ENCODE data around the gene GREB1L. TPM values are rescaled to one million over a fixed set of nuclear protein-coding genes. Genes with fewer than 3 reads are reported as not detected.
A peak's percentile ranks its signal among the peaks of the same experiment; 100 is the strongest.

Gene GREB1L
- total RNA-seq, 2 experiments from 2014 or later, result not detected

- no peak overlapping the region for H3K27ac Mint-ChIP-seq
- H3K4me1 Mint-ChIP-seq (ENCODE audit: low read depth), result no peaks in the 10 kb centered on the region
- H3K4me3 Mint-ChIP-seq, result no peak overlapping the region
- H3K36me3 Mint-ChIP-seq, result no peaks in the 10 kb centered on the region
- H3K9me3 Mint-ChIP-seq, result no peaks in the 10 kb centered on the region
- ChIA-PET CTCF (no interaction called here), POLR2A (interaction anchor here (0.7 kb wide), 1 partner anchor 254 kb away, joined by 5 read pairs; no protein-coding TSS in a partner anchor)
- no peak for DNase-seq
- intact Hi-C loops (cut with micrococcal nuclease), result no loop called here
- peaks cover 11% of the 10 kb centered on the region for H3K27me3 Mint-ChIP-seq
These were observed 217.8 kb downstream of the GREB1L start for GRCh38 chr18:21459706-21460286.

GRCh38 chr18:21461460-21461859 is 219.4 kb downstream of the GREB1L start:
- Mint-ChIP-seq H3K4me3 (no peak overlapping the region), H3K9me3 (no peaks in the 10 kb centered on the region), H3K27me3 (peaks cover 11% of the 10 kb centered on the region), H3K4me1 (ENCODE audit: low read depth) (no peaks in the 10 kb centered on the region), H3K27ac (no peak overlapping the region), H3K36me3 (no peaks in the 10 kb centered on the region)
- CTCF ChIA-PET, result no interaction called here
- no peak for DNase-seq
- POLR2A ChIA-PET, result interaction anchor here (0.5 kb wide), 1 partner anchor 205 kb away, joined by 3 read pairs; no protein-coding TSS in a partner anchor
- intact Hi-C loops (cut with micrococcal nuclease), result no loop called here

- H3K36me3 Mint-ChIP-seq, result no peaks in the 10 kb centered on the region
- H3K4me3 Mint-ChIP-seq, result no peak overlapping the region
- H3K27me3 Mint-ChIP-seq, result peaks cover 11% of the 10 kb centered on the region
- CTCF ChIA-PET, result no interaction called here
- POLR2A ChIA-PET, result no interaction called here
- H3K9me3 Mint-ChIP-seq, result no peaks in the 10 kb centered on the region
- no peak for DNase-seq
- intact Hi-C loops (cut with micrococcal nuclease), result no loop called here
- H3K27ac Mint-ChIP-seq, result no peak overlapping the region
- H3K4me1 Mint-ChIP-seq (ENCODE audit: low read depth), result no peaks in the 10 kb centered on the region
These were observed 221.7 kb downstream of the GREB1L start for GRCh38 chr18:21463718-21464117.

- Mint-ChIP-seq H3K4me1 (ENCODE audit: low read depth) (no peaks in the 10 kb centered on the region), H3K9me3 (no peaks in the 10 kb centered on the region), H3K36me3 (no peaks in the 10 kb centered on the region), H3K27ac (no peak overlapping the region), H3K4me3 (no peak overlapping the region), H3K27me3 (peaks cover 5% of the 10 kb centered on the region)
- ChIA-PET POLR2A (interaction anchor here (1.2 kb wide), 1 partner anchor 16 kb away, joined by 3 read pairs; no protein-coding TSS in a partner anchor), CTCF (no interaction called here)
- no peak for DNase-seq
- intact Hi-C loops (cut with micrococcal nuclease), result no loop called here
These were observed 226.6 kb downstream of the GREB1L start for GRCh38 chr18:21468514-21469164.

GRCh38 chr18:21472741-21473140 is 230.7 kb downstream of the GREB1L start:
- POLR2A ChIA-PET, result no interaction called here
- no peak for DNase-seq
- CTCF ChIA-PET, result no interaction called here

GRCh38 chr18:21474621-21475020 is 232.6 kb downstream of the GREB1L start:
- POLR2A ChIA-PET, result no interaction called here
- CTCF ChIA-PET, result no interaction called here
- Mint-ChIP-seq H3K36me3 (no peaks in the 10 kb centered on the region), H3K27me3 (peaks cover 9% of the 10 kb centered on the region), H3K4me1 (ENCODE audit: low read depth) (no peaks in the 10 kb centered on the region), H3K9me3 (no peaks in the 10 kb centered on the region), H3K4me3 (no peak overlapping the region), H3K27ac (no peak overlapping the region)
- intact Hi-C loops (cut with micrococcal nuclease), result no loop called here
- no peak for DNase-seq

More at GRCh38 chr18:21472741-21473140, 230.7 kb downstream of the GREB1L start:
- no peak overlapping the region for H3K27ac Mint-ChIP-seq
- no peaks in the 10 kb centered on the region for H3K36me3 Mint-ChIP-seq
- H3K4me1 Mint-ChIP-seq (ENCODE audit: low read depth), result no peaks in the 10 kb centered on the region
- H3K4me3 Mint-ChIP-seq, result no peak overlapping the region
- intact Hi-C loops (cut with micrococcal nuclease), result no loop called here
- H3K9me3 Mint-ChIP-seq, result no peaks in the 10 kb centered on the region
- H3K27me3 Mint-ChIP-seq, result peaks cover 9% of the 10 kb centered on the region

GRCh38 chr18:21479721-21480120 is 237.7 kb downstream of the GREB1L start:
- no peak for DNase-seq
- intact Hi-C loops (cut with micrococcal nuclease), result no loop called here
- Mint-ChIP-seq H3K4me1 (ENCODE audit: low read depth) (no peaks in the 10 kb centered on the region), H3K27ac (no peak overlapping the region), H3K36me3 (no peaks in the 10 kb centered on the region), H3K9me3 (no peaks in the 10 kb centered on the region), H3K4me3 (no peak overlapping the region), H3K27me3 (peaks cover 6% of the 10 kb centered on the region)
- ChIA-PET CTCF (no interaction called here), POLR2A (no interaction called here)

GRCh38 chr18:21481739-21482138 is 239.7 kb downstream of the GREB1L start:
- DNase-seq, result no peak
- H3K4me1 Mint-ChIP-seq (ENCODE audit: low read depth), result no peaks in the 10 kb centered on the region
- POLR2A ChIA-PET, result no interaction called here
- CTCF ChIA-PET, result no interaction called here
- no peaks in the 10 kb centered on the region for H3K36me3 Mint-ChIP-seq
- H3K27ac Mint-ChIP-seq, result no peak overlapping the region
- H3K27me3 Mint-ChIP-seq, result peaks cover 5% of the 10 kb centered on the region
- intact Hi-C loops (cut with micrococcal nuclease), result no loop called here
- no peak overlapping the region for H3K4me3 Mint-ChIP-seq
- no peaks in the 10 kb centered on the region for H3K9me3 Mint-ChIP-seq

- no peak for DNase-seq
- POLR2A ChIA-PET, result no interaction called here
- Mint-ChIP-seq H3K4me1 (ENCODE audit: low read depth) (no peaks in the 10 kb centered on the region), H3K9me3 (no peaks in the 10 kb centered on the region), H3K27me3 (peaks cover 5% of the 10 kb centered on the region), H3K27ac (no peak overlapping the region), H3K4me3 (no peak overlapping the region), H3K36me3 (no peaks in the 10 kb centered on the region)
- intact Hi-C loops (cut with micrococcal nuclease), result no loop called here
- CTCF ChIA-PET, result no interaction called here
These were observed 241.0 kb downstream of the GREB1L start for GRCh38 chr18:21483051-21483450.

- H3K27ac Mint-ChIP-seq, result no peak overlapping the region
- POLR2A ChIA-PET, result interaction anchor here (0.6 kb wide), 1 partner anchor 16 kb away, joined by 3 read pairs; no protein-coding TSS in a partner anchor
- no peaks in the 10 kb centered on the region for H3K36me3 Mint-ChIP-seq
- H3K9me3 Mint-ChIP-seq, result no peaks in the 10 kb centered on the region
- intact Hi-C loops (cut with micrococcal nuclease), result loop anchor here (5.0 kb wide), 1 partner anchor 117 kb away; the partner anchor contains the start of gene ESCO1
- no peak for DNase-seq
- H3K4me1 Mint-ChIP-seq (ENCODE audit: low read depth), result no peaks in the 10 kb centered on the region
- H3K27me3 Mint-ChIP-seq, result peaks cover 5% of the 10 kb centered on the region
- CTCF ChIA-PET, result no interaction called here
- H3K4me3 Mint-ChIP-seq, result no peak overlapping the region
These were observed 243.0 kb downstream of the GREB1L start for GRCh38 chr18:21484851-21485636.

GRCh38 chr18:21486905-21487437 is 244.9 kb downstream of the GREB1L start:
- ChIA-PET POLR2A (no interaction called here), CTCF (interaction anchor here (0.7 to 2.8 kb wide), 4 partner anchors 113 to 529 kb away, joined by 3 to 11 read pairs (median 4); partner anchors contain the start of gene ESCO1)
- intact Hi-C loops (cut with micrococcal nuclease), result loop anchor here (5.0 kb wide), 1 partner anchor 115 kb away; the partner anchor contains the start of gene ESCO1
- Mint-ChIP-seq H3K27ac (no peak overlapping the region), H3K4me3 (no peak overlapping the region), H3K4me1 (ENCODE audit: low read depth) (no peaks in the 10 kb centered on the region), H3K9me3 (no peaks in the 10 kb centered on the region), H3K36me3 (no peaks in the 10 kb centered on the region), H3K27me3 (peaks cover 2% of the 10 kb centered on the region)
- no peak for DNase-seq

- CTCF ChIA-PET, result interaction anchor here (0.5 to 2.8 kb wide), 11 partner anchors 11 to 470 kb away, joined by 3 to 11 read pairs (median 3); partner anchors contain the start of gene ESCO1
- Mint-ChIP-seq H3K9me3 (no peaks in the 10 kb centered on the region), H3K27ac (no peak overlapping the region), H3K27me3 (peaks cover 2% of the 10 kb centered on the region), H3K36me3 (no peaks in the 10 kb centered on the region), H3K4me3 (no peak overlapping the region), H3K4me1 (ENCODE audit: low read depth) (no peaks in the 10 kb centered on the region)
- intact Hi-C loops (cut with micrococcal nuclease), result loop anchor here (1.0 to 5.0 kb wide), 3 partner anchors 113 to 468 kb away; partner anchors contain the start of gene ESCO1
- DNase-seq, result peak; percentile 41
- POLR2A ChIA-PET, result interaction anchor here (0.6 kb wide), 1 partner anchor 117 kb away, joined by 3 read pairs; no protein-coding TSS in a partner anchor
These were observed 247.2 kb downstream of the GREB1L start for GRCh38 chr18:21489119-21489750.

Data from activated CD4-positive, alpha-beta memory T cell treated with anti-CD3 and anti-CD28 coated beads for 36 hours (primary cell).